HuH-7 (cell line): ENCODE data around the gene KAT2A.
A peak's percentile ranks its signal among the peaks of the same experiment; 100 is the strongest.

ENCODE experiments used
- DNase-seq: peaks from one replicate; pipeline ENCODE4 v3.0.0; 2011; ENCODE audit warnings: low spot score

Gene KAT2A

DNA sequence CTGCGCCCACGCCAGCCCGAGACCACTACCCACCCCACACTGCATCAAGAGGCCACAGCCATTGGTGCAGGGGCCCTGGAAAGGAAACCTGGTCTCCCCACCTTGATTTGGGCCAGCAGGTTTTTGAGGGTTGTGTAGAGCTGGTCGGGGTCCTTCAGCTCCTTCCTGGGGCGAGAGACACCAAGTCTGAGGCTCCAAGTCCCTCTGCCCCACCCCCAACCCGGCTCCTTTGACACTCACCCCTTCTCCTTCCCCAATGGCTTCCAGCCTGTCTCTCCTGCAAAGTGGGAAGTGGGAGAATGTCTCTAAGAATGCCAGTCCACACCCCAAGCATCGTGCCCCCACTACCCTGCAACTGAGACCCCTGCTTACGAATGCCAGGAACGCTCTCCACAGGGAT lies 7.0 kb downstream of the KAT2A start:
- no peak for DNase-seq

DNA sequence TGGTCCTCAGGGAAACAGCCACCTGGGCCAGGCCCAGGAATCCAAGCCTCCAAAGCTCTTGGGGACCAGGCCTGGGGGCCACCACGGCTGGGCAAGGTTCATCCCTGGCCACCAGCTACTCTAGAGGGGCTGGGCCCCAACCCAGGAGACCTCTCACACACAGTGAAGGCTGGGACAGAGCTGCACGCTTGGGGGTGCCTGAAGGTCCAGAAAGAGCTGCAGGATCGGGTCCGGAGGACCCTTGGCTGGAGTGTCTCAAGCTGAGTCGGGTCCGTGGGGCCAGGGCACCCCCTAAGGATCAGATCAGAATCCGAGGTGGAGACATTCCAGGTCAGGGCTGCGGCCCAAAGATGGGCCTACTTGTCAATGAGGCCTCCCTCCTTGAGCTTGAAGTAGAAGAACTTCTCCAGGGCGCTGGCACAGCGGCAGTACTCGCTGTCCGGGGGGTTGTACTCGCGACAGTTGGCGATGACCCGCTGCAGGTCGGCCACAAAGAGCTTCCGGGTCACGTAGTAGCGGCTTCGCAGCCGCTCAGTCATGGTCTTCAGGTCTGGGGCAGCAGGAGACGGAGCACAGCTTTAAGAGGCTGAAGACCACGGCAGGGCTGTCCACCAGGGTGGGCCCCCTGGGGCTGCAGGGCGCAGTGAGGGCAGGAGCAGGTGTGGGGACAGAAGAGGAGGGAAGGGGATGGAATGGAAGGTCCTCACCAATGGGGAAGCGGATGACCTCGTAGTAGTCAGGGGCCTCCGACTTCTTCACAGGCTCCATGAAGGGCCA lies 7.7 kb downstream of the KAT2A start:
- DNase-seq, result no peak

DNA sequence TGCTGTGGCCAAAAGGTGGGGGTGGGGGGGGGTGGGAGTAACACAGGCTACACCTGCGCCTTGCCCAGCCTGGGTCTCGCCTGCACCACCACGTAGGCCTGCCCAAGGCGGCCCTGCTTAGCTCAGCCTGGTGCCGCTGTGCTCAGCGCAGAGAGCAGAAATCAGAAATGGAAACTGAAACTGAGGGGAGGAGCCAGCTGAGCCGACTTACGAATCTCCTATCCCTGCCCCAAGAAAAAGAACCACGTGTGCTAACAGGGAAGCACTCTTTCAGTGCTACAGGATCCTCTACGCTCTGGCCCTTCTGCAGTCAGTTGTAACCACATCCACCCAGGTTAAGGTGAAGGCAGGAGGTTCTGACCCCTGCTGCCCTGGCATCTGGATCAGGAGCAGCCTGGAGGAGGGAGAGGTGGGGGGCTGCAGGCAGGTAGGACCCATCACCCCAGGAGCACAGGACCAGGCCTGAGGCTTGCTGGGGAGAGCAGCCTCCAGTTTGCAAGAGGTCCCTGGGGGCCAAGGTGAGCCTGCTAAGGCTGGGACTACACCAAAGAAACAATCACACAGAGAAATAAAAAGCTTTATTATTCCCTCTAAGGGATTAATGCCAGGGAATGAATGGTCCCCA lies 8.5 kb downstream of the KAT2A start, which contains the start of gene DHX58:
DHX58 (minus strand) TSS at position 163 of the 625 bp plus-strand sequence. CDS start 822 bp downstream, outside the sequence.
- DNase-seq, result no peak

DNA sequence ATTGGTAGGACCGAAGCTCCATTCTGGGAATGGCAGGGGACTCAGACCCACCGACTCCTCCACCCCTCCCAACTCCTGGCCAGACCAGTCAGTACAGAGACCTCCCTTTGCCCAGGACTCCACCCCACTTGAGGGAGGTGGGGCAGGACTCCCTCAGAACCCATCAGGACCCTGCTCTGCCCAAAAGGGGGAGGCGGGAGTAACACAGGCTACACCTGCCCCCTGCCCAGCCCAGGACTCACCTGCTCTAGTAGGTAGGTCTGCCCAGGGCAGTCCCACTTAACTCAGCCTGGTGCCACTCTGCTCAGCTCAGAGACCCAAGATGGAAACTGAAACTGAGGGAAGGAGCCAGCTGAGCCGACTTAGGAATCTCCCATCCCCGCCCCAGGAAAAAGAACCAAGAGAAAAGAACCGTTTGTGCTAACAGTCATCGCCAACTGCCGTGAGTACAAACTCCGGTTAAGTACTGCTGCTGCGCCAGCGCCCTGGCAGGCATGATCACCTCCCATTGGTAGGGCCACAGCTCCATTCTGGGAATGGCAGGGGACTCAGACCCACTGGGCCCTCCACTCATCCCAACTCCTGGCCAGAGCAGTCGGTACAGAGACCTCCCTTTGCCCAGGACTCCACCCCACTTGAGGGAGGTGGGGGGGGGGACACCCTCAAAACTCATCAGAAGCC lies 9.2 kb downstream of the KAT2A start:
- DNase-seq, result no peak

DNA sequence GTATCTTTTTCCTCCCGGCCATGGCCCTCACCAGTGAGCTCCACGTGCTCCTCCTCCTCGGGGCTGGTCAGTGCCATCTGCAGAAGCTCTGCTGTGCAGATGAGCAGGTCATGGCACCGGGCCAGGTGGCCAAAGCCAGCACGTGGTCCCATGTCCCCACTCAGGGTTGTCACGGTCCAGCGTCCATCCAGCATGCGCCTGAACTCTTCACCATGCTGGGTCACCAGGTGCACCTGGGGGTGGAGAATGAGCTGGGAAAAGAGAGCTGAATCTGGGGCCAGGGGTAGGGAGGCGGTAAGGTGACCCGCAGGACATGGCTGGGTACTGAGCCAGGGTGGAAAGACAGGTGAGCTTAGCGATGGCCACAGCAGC lies 9.9 kb downstream of the KAT2A start:
- no peak for DNase-seq

DNA sequence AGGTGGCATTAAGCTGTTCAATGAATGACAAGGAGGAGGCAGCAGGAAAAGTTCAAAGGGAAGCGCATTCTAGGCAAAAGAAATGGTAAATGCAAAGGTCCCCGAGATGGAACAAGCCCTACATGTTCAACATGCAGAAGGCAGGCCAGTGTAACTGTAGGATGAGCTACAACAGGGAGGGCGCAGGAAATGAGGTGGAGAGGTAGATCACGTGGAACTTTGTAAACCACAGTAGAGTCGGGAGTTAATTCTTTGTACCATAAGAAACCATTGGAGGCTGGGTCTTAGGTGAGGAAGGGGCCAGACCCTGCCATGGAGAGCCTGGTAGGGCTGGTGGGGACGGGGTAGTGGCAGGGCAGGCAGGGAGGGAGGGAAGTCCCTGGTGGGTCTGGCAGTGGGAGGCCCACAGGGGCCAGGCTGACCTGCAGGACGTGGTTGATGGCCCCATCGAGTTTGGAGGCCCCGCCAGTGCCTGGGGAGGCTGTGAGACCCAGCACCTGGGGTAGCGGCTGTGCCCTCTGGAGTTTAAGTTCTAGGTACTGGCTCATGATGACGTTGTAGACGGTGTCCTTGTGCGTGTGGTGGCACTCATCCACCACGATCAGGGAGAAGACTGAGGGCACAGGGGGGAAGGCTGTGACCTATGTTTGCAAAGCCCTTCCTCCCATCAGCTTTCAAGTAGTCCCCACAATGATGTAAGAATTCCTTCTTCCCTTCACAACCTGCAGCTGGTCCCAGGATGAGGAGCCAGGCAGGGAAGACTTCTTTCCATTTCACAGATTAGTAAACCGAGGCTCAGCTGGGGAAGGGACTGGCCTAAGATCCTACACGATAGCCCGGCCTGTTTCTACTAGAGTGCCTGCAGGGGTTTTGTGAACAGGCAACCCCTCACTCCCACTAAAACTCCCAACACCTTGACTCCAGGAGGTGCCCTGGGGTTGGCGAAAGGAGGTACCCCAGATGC lies 10.6 kb downstream of the KAT2A start:
- no peak for DNase-seq

DNA sequence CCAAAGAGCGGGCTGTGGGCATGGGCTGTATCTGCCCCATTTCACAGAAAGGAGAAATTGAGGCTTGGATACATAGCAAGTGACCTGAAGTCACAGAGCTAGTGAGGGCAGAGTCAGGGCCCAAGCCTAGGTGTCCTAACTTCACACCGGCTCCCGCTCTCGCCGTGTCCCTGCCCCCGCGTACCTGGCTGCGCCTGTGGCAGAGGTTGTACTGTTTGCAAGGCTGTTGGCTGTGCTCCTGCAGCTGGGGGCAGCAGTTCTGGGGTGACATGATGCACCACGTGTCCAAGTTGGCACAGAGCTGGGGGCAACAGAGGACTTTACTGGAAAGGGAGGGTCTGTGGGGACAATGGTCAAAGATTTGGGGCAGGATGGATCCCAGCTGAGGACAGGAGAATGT lies 12.1 kb downstream of the KAT2A start:
- no peak for DNase-seq

DNA sequence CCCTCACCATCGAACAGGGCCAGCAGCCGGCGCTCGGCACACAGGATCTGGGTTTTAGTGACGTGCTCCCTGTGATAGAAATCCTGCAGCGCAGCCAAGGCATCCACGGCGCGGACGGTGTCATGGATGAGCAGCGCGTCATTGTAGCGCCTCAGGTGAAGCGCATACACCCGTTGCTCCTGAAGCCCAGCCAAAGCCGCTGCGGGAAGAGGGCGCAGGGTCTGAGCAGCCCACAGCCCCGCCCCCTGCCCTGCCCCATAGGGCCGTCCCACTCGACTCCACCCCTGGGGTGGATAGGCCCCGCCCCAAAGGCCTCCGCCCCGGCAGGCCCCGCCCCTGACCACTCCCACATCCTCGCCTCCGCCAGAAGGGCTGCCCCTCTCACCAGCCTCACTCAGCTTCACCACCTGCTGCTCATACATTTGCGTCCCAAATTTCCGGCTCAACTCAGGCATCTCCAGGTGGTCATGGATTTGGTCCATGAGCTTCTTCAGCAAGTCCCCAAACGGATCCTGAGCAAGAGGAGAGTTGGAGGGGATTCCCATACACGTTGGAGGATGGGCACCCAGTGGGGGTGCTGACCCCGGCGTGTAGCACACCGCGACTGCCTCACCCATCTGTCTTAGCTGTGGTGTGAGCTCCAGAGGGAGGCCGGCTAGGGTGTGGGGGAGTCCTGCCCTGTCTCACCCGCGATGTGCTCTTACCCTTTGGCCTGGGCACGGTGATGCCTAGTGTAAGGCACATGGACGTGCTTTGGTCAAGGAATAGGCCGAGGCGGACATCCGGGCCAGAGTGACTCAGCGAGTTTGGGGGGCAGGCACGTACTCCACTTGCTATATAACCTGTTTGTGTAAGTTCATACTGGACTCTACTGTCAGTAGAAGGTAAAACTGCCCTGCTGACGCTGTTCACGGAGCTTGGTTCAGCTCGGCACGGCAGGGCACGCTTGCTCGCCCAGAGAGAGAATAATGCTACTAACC lies 13.3 kb downstream of the KAT2A start:
- DNase-seq, result peak; percentile 61

DNA sequence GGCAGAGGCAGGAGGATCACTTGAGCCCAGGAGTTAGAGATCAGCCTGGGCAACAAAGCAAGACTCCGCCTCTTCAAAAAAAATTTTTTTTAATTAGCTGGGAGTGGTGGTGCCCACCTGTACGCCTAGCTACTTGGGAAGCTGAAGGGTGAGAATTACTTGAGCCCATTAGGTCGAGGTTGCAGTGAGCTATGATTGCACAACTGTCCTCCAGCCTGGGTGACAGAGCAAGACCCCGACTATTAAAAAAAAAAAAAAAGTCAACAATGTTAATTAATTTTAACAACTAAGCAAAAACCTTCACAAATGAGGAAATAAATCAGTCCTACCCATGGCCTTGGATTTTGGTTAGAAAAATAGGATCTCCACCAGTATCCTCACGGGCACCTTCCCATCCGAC lies 14.0 kb downstream of the KAT2A start:
- no peak for DNase-seq

DNA sequence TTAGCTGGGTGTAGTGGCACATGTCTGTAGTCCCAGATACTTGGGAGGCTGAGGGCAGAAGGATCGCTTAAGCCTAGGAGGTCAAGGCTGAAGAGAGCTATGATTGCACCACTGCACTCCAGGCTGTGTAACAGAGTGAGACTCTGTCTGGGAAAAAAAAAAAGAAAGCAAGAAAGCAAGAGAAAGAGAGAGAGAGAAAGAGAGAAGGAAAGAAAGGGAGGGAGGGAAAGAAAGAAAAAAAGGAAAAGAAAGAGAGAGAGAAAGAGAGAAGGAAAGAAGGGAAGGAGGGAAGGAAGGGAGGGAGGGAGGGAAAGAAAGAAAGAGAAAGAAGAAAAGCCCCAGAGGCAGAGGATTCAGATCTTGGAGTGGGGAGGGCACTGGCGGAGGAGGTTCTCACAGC lies 15.2 kb downstream of the KAT2A start:
- DNase-seq, result no peak

DNA sequence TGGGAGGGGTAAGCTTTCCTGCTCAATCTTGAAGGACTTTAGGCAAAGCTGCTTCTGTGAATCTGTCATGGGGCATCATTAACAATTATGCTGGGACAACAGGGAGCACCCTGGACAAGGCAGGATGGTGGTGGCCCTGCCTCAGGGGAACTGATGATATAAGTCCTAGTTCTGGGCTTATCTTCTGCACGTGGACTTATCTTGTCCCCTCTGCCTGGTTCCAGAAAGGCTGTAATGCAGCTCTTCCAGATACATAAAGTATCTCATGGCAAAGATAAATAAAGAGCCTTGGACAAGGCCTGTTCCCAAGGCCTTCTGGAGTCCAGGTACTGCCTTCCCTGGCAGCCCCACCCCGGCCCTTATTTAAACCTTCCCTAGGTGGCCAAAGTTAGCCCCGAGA lies 16.9 kb downstream of the KAT2A start:
- no peak for DNase-seq

DNA sequence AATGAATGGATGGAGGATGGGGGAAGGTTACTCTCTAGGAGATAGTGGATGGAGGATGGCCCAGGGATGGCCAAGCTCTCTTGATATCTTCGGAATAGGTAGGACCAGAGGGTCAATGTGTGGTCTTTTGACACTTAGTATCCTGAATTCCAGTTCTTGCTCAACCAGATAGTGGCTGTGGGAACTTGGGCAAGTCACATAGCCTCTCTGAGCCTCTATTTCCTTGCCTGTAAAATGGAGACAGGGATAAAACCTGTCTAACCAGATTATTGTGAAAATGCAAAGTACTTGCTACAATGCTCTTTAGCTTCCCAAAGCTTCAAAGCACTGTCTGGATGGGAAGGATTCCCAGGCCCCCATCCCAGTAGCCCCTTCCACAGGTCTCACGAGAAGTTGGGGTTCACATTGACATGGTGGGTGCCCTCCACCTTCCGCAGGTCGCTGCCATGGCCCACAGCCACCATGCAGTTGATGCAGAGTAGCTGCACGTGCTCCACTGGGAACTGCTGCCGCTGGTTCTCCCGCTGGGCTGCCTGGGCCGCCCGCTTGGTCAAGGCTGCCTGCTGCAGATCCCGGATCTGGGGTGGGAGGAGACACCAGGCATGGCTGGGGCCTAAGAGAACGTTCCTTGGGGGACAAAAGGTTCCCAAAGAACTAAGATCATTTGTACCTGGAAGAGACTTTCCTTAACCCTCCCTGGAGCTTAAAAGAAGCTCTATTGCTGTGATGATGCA lies 17.8 kb downstream of the KAT2A start:
- no peak for DNase-seq

DNA sequence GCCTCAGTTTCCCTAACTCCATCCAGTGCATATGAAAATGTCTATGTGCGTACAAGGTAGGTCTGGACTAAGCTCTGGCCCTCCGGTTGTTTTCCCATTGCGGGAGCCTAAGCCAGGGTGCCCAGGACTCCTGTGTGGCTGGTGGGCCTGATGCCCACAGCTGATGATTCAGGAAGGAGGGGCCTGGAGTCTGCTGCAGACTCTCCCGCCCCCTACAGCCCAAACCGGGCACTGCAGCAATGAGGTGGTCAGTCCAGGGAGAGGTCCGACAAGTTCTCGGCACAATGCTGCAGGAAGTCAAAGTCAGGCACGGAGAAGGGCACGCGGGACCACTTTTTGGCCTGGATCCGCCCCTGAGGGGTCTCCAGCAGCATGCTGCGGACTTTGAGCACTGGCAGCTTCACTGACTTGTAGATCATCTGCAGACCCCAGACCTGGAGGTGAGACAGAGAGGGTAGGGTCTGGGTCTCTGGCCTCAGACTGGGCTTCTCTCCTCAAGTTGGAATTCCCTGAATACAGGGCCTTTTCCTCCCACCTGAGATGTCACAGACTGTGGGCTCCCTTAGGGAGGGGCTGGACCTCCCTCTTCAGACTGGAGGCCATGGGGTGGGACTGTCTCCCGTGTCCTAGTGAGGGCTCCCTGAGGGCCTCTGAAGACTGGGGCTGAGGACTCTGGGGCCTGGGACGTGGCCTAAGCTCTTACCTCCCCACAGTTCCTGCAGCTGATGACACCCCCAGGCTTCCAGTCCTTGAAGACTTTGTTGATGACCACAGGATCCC lies 19.5 kb downstream of the KAT2A start:
- peak; percentile 99 for DNase-seq

DNA sequence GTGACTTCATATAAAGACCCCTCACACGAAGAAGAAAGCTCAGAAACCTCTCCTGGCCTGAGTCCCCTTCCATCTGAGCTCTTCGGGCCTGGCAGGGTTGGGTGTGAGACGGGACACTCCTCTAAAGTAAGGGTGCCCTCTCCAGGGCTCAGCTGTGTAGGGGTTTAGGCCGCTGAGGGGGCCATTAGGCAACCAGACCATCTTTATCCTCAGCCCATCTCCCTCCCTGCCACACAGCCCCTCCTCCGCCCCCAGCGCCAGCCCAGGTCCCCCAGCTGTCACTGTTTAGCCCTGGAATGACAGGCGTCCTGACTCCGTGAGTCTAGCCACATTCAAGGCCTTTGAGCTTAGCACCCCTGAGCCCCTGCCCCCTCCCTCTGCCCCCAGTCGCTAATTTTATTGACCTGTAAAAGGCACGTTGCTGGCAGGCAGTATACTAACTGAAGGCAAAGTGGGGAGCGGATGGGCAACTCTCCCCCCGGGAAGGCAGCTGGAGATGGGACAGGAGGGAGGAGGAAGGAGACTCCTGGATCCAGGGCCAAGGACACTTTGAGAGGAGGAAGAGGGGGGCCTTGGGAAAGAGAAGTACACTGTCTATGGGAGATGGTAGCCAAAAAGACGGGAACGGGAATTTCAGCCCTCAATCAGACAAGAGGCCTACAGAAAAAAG lies 22.3 kb downstream of the KAT2A start:
- no peak for DNase-seq

DNA sequence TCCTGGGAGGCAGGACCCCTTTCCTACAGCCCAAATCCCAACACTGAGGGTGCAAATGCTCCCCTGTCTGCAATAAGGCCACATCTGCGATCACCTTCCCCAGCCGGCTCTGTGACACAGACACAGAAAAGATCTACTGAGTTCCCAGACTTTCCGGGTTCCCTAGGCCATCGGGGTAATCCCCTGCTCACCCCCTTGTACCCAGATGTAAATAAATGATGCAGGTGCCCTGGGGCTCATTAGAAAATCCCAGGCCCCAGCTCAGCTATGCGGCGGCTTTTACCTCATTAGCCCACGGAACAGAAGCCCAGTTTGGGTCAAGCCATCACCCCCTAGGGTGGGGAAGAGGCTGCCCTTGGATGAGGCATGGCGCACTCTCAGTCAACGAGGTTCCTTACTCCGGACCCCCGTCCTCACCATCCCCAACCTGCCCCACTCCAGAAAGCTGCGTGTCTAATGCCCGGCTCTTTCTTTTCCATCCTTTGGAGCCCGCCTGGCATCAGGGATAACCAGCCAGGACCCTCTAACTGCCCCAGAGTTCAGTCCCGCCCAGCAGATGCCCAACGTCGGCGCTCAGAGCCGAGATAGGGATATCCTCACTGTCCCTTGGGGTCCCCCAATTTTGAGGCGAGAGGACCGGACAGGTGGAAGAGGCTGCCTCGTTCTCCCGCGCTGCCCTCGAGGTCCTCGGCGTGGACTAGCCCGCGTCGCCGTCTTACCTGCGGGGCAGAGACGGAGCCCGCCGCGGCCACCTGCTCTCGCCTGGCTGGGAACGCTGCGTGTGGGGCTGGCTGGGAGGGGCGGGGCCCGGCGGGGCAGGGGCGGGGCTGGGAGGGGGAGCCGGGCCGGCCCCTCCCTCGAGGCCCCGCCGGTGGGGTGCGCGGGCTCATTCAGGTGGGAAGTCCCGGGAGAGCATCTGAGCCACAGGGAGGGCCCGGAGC lies 23.2 kb downstream of the KAT2A start, which contains the start of gene ZNF385C:
ZNF385C (minus strand) TSS at position 783 of the 941 bp plus-strand sequence. CDS start 35,417 bp downstream, outside the sequence.
- DNase-seq, result no peak

DNA sequence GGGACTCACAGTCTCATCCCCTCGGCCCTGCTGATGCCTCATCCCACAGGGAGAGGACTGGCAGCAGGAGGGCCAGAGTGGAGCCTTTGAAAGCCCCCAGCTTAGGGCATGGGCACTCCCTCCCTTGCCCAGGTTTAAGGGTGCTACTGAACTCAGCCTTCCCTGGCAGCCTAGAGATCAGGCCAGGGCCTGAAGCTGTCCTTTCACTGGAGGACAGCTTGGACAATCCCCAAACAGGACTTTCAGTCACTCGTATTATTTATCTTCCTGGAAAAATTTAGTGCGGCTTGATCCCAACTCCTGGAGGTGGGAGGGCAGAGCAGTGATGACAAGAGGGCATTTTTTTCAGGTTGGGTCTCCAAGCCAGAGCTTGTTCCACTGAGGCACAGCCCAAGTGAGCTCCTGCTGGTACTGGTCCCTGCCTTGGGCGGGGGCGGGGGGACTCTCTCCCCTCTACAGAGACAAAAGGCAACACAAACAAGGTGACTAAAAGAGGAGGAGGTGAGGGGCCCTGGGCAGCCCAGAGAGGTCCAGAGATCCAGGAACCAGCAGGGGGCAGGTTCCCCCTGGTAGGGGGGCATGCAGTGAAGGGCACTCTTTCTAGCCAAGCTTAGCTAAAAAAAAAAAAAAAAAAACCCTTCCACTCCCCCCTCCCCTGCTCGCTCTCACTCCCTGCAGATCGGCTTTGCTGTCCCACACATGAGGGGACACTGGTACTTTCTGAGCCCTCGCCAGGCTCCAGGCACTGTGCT lies 24.6 kb downstream of the KAT2A start:
- DNase-seq, result no peak
